WI38 (cell line): ENCODE results near the gene CCR4.
"Not testable (repeated sequence)": the region's sequence is repeated elsewhere in the genome, so short reads cannot be mapped to it uniquely, and the experiment has no call there.

ENCODE experiments used
- H3K4me3 ChIP-seq: 2 replicates; pipeline ENCODE4 v1.5.1; 2011; ENCODE audit warnings: low read depth, mild to moderate bottlenecking, control low read depth, low read length
- TF ChIP-seq, protein P1 (sequence below): IDR thresholded peaks from 2 replicates; pipeline ENCODE4 v1.5.1; 2012; ENCODE audit warnings: low read depth, mild to moderate bottlenecking, control low read depth, low read length

CCR4 gene

DNA sequence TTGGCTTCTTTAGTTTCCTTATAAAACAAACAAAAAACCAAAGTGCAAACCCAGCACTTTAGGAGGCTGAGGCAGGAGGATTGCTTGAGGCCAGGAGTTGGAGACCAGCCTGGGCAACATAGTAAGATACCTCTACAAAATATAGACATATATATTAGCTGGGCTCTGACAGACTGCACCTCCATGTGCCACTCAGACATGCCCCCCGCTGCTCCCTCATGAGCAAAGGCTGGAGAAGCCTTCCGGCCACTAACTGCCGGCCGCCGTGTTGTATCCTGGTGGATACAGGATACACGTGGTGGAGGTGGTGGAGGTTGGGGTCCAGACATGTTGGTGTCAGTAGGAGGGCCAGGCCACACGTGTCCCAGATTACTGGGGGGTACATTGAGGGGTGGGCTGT is 29.4 kb upstream of the CCR4 start:
- H3K4me3 ChIP-seq = no peak overlapping the region
- TF ChIP-seq, protein P1, sequence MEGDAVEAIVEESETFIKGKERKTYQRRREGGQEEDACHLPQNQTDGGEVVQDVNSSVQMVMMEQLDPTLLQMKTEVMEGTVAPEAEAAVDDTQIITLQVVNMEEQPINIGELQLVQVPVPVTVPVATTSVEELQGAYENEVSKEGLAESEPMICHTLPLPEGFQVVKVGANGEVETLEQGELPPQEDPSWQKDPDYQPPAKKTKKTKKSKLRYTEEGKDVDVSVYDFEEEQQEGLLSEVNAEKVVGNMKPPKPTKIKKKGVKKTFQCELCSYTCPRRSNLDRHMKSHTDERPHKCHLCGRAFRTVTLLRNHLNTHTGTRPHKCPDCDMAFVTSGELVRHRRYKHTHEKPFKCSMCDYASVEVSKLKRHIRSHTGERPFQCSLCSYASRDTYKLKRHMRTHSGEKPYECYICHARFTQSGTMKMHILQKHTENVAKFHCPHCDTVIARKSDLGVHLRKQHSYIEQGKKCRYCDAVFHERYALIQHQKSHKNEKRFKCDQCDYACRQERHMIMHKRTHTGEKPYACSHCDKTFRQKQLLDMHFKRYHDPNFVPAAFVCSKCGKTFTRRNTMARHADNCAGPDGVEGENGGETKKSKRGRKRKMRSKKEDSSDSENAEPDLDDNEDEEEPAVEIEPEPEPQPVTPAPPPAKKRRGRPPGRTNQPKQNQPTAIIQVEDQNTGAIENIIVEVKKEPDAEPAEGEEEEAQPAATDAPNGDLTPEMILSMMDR = no peak

- H3K4me3 ChIP-seq = no peak overlapping the region
- TF ChIP-seq, protein P1 = no peak
Observed at GRCh38 chr3:32930161-32930560, 21.3 kb upstream of the CCR4 start.

DNA sequence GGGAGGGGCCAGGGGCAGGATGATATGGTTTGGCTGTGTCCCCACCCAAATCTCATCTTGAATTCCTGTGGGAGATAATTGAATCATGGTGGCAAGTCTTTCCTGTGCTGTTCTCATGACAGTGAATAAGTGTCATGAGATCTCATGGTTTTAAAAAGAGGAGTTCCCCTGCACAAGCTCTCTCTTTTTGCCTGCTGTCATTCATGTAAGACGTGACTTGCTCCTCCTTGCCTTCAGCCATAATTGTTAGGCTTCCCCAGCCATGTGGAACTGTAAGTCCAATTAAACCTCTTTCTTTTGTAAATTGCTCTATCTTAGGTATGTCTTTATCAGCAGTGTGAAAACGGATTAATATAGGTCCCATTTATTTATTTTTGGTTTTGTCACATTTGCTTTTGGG is 20.2 kb upstream of the CCR4 start:
- not testable (repeated sequence) for H3K4me3 ChIP-seq

GRCh38 chr3:32934150-32934742 is 17.2 kb upstream of the CCR4 start:
- no peak overlapping the region for H3K4me3 ChIP-seq
- TF ChIP-seq, protein P1 = peak; percentile 59

DNA sequence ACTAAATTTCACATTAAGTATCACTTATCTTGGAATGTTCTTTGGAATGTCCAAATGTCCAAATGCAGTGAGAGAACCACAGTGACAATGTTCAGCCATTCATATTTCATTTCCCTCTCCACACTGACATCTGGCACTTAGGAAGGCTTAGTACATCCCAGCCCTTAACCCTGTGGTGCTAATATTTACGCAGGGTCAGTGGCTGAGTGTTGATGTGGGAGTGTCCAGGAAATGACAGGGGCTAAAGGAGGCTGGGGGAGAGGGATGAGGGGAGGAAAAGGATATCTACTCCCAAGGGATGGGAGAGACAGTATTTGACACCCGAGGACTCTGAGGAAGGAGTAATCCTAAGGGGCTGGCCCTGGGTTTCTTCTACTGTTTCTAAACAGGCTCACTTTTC is 14.1 kb upstream of the CCR4 start:
- TF ChIP-seq, protein P1 = no peak

DNA sequence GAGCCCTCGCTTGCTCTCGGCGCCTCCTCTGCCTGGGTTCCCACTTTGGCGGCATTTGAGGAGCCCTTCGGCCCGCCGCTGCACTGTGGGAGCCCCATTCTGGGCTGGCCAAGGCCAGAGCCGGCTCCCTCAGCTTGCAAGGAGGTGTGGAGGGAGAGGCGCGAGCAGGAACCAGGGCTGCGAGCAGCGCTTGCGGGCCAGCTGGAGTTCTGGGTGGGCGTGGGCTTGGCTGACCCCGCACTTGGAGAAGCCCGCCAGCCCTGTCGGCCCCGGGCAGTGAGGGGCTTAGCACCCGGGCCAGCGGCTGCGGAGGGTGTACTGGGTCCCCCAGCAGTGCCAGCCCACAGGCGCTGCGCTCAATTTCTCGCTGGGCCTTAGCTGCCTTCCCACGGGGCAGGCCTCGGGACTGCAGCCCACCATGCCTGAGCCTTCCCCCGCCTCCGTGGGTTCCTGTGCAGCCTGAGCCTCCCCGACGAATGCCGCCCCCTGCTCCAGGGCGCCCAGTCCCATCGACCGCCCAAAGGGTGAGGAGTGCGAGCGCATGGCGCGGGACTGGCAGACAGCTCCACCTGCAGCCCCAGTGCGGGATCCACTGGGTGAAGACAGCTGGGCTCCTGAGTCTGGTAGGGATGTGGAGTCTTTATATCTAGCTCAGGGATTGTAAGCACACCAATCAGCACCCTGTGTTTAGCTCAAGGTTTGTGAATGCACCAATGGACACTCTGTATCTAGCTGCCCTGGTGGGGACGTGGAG is 11.7 kb upstream of the CCR4 start:
- H3K4me3 ChIP-seq = not testable (repeated sequence)

More for the DNA sequence above, 14.1 kb upstream of the CCR4 start:
- H3K4me3 ChIP-seq = no peak overlapping the region

- TF ChIP-seq, protein P1 = no peak
- no peak overlapping the region for H3K4me3 ChIP-seq
Observed at GRCh38 chr3:32940726-32941125, 10.7 kb upstream of the CCR4 start.

DNA sequence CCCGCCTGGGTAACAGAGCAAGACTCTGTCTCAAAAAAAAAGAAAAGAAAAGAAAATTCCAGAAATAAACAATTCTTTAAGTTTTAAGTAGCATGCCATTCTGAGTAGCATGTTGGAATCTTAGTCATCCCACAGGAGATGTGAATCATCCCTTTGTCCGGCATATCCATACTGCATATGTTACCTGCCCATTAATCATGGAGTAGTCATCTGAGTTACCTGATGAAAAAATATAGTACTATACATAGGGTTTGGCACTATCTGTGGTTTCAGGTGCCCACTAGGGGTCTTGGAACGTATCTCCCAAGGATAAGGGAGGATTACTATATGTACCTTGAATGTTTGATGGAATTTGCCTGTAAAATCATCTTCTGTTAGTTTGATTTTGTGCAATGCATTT is 6.3 kb upstream of the CCR4 start:
- H3K4me3 ChIP-seq = no peak overlapping the region
- TF ChIP-seq, protein P1 = no peak

DNA sequence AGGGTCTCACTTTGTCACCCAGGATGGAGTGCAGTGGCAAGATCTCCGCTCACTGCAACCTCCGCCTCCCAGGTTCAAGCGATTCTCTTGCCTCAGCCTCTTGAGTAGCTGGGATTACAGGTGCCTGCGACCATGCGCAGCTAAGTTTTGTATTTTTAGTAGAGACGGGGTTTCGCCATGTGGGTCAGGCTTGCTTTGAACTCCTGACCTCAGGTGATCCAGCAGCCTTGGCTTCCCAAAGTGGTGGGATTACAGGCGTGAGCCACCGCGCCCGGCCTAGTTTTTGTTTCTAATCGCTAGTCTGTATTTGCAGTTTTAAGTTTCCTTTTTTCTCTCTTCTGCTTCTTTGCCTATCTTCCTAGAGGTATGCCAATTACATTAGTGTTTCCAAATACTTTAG is 5.8 kb upstream of the CCR4 start:
- not testable (repeated sequence) for H3K4me3 ChIP-seq
